Breast epithelium (tissue), 3 donors: Measurements from ENCODE around the gene RABGAP1L.

Experiments used
- POLR2A ChIP-seq: fragments of 450-650 bp; IDR thresholded peaks from one replicate; pipeline ENCODE4 v1.6.1; 2016; ENCODE audit warnings: antibody characterized with exemption, mild to moderate bottlenecking, moderate library complexity
- POLR2AphosphoS5 ChIP-seq, 3 donors: sonication (generic); formaldehyde crosslinking; IDR thresholded peaks; one replicate each; pipeline ENCODE4 v1.6.1; 2017; ENCODE audit warnings: antibody characterized with exemption in 3 of 3
- TF ChIP-seq, protein P1 (sequence below), 3 donors: fragments of 450-650 bp; IDR thresholded peaks; one replicate each; pipeline ENCODE4 v1.5.1; 2016 to 2017; ENCODE audit warnings: antibody characterized with exemption in 3 of 3, mild to moderate bottlenecking in 3 of 3, moderate library complexity in 3 of 3

DNA sequence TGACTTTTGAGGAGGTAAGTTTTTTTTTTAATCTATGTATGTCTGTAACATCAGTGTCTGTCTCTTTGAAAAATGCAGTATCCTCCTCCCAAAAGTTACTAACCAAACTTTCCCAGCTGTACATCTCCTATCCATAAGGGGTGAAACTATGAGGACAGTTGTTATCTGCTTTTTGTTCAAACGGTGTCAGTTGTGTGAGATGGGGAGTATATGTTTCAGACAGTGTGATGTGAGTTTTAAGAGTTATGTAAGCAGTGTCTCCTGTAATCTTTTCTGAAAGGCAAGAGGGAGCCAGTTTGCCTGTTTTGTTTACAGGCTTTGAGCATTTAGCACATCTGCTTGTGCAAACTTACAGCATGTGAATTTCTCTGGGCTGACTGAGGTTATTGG, 805.6 kb downstream of the RABGAP1L start:
- TF ChIP-seq, protein P1, sequence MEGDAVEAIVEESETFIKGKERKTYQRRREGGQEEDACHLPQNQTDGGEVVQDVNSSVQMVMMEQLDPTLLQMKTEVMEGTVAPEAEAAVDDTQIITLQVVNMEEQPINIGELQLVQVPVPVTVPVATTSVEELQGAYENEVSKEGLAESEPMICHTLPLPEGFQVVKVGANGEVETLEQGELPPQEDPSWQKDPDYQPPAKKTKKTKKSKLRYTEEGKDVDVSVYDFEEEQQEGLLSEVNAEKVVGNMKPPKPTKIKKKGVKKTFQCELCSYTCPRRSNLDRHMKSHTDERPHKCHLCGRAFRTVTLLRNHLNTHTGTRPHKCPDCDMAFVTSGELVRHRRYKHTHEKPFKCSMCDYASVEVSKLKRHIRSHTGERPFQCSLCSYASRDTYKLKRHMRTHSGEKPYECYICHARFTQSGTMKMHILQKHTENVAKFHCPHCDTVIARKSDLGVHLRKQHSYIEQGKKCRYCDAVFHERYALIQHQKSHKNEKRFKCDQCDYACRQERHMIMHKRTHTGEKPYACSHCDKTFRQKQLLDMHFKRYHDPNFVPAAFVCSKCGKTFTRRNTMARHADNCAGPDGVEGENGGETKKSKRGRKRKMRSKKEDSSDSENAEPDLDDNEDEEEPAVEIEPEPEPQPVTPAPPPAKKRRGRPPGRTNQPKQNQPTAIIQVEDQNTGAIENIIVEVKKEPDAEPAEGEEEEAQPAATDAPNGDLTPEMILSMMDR (IDR thresholded peaks at IDR 0.05) = no peak
- TF ChIP-seq POLR2AphosphoS5 (IDR thresholded peaks at IDR 0.05) = no peak
- no peak for TF ChIP-seq POLR2A
